NCI-H1092 treated with DMSO at 0.1 percent for 48 hours (cell line): ENCODE results near the gene DRG2.

Source experiments
- DNase-seq: peaks from one replicate; lab custom pipeline; 2025; lab: John Stamatoyannopoulos, UW

DRG2 gene

DNA sequence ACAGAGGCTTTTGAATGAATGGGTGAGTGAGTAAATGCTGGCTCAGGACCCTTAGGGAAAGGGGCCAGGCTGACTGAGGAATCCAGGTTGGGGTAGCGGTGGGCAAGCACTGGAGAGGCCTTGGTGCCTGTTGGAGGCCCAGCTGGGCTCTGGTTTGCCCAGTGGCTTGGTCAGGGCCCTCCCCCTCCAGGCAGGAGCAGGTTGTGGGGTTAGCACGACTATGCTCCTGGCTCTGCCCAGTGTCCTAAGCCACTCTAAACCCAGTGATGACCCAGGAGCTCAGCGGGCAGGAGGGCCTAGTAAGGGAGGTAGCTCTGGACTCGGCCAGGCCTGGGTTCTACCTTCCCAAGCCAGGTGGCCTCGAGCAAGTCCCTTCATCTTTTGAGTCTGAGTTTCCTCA lies 28.3 kb downstream of the DRG2 start:
- no peak for DNase-seq

- no peak for DNase-seq
Observed at GRCh38 chr17:18117533-18117932, 29.8 kb downstream of the DRG2 start.

DNA sequence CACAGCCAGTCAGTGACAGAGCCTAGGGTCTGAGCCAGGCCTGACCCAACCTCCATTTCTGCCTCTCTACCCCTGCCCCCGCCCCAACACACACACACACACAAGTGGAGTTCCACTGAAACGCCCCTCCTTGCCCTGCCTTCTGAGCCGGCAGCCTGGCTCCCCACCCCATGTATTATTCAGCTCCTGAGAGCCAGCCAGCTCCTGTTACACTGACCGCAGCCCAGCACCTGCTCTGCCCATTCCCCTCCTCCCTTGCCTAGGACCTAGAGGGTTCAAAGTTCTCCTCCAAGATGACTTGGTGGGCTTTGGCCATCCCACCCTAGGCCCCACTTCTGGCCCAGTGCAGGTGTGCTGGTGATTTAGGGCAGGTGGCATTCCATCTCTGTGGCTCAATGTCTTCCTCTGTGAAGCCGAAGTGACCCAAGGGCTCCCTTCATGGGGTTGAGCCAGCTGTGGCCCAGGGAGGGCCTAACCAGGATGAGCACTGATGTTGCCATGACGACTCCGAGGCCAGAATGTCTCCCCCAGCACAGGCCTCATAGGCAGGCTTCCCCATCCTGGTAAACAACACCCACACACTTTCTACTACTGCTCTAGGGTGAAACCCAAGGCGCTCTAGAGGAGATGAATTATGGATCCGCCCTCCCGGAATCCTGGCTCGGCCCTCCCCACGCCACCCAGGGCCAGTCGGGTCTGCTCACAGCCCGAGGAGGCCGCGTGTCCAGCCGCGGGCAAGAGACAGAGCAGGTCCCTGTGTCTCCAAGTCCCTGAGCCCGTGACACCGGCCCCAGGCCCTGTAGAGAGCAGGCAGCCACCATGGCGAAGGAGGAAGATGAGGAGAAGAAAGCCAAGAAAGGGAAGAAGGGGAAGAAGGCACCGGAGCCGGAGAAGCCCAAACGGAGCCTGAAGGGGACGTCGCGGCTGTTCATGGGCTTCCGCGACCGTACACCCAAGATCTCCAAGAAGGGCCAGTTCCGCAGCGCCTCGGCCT lies 30.5 kb downstream of the DRG2 start:
- DNase-seq = no peak

DNA sequence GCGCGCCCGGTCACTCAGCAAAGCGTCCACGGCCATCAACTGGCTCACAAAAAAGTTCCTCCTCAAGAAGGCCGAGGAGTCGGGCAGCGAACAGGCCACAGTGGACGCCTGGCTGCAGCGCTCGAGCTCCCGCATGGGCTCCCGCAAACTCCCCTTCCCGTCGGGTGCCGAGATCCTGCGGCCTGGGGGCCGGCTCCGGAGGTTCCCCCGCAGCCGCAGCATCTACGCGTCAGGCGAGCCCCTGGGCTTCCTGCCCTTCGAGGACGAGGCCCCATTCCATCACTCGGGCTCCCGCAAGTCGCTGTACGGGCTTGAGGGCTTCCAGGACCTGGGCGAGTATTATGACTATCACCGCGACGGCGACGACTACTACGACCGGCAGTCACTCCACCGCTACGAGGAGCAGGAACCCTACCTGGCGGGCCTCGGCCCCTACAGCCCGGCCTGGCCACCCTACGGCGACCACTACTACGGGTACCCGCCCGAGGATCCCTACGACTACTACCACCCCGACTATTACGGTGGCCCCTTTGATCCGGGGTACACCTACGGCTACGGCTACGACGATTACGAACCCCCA lies 31.5 kb downstream of the DRG2 start:
- no peak for DNase-seq

GRCh38 chr17:18119938-18120337 lies 32.2 kb downstream of the DRG2 start:
- DNase-seq = no peak

DNA sequence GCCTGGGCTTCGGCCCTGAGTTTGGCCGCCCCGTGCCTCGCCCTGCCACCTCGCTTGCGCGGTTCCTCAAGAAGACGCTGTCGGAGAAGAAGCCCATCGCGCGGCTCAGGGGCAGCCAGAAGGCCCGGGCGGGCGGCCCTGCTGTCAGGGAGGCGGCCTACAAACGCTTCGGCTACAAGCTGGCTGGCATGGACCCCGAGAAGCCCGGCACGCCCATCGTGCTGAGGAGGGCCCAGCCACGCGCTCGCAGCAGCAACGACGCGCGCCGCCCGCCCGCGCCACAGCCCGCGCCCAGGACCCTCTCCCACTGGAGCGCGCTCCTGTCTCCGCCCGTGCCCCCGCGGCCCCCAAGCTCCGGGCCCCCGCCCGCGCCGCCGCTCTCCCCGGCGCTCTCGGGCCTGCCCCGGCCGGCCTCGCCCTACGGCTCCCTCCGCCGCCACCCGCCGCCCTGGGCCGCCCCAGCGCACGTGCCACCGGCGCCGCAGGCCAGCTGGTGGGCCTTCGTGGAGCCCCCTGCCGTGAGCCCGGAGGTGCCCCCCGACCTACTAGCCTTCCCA lies 32.8 kb downstream of the DRG2 start:
- no peak for DNase-seq

- no peak for DNase-seq
Observed at GRCh38 chr17:18121144-18121910, 33.6 kb downstream of the DRG2 start.

DNA sequence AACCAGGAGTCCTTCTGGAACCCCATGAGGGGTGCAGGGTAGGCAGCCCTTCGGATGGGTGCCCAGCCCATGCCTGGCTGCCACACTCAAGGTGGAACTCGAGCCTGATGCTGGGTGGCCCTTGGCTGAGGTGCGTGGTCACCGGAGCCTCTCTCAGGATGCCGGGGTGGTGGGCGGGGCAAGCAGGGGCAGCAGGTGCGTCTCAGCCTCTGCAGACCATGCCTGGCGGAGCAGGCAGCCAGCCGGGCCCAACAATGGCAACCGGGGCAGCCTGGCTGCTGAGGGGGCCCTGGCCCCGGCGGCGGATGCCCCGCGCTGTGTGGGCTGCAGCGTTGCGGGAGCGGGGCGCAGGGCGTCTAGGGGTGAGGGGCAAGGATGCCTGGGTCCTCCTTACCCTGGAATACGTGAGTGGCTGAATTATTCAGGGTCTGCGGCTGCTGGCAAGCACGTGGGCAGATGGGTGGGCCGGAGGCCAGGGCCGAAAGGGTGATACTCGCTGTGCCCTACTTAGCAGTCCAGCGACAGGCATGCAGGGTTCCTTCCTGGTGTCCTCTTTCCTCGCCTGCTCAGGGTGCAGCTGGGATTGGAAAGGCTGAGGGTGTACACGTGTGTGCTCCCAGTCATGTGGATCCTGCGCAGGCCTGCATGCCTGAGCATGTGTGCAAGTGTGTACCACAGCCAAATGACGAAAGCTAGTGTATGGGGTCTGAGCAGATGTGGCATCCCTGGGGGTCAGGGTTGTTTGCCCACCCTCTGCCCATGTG lies 35.4 kb downstream of the DRG2 start:
- no peak for DNase-seq

- no peak for DNase-seq
Observed at GRCh38 chr17:18124345-18125126, 36.8 kb downstream of the DRG2 start.

- DNase-seq = no peak
Observed at GRCh38 chr17:18129041-18129502, 41.3 kb downstream of the DRG2 start.

- DNase-seq = no peak
Observed at GRCh38 chr17:18132711-18133110, 45.0 kb downstream of the DRG2 start.

DNA sequence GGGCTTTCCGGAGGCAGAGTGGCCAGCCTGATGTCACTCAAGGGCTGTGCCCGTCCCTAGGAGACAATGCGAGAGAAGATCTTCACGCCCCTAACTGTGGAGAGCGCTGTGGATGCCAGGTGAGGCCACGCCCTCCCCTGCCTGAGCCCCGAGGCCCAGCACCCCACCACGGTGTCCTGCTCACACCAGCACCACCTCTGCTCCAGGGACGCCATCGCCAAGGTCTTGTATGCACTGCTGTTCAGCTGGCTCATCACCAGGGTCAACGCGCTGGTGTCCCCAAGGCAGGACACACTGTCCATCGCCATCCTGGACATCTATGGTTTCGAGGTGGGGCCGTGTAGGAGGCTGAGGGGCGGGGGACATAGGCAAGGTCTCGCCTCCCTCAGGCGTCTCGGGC lies 48.6 kb downstream of the DRG2 start:
- DNase-seq = no peak

- no peak for DNase-seq
Observed at GRCh38 chr17:18138065-18138749, 50.5 kb downstream of the DRG2 start.

DNA sequence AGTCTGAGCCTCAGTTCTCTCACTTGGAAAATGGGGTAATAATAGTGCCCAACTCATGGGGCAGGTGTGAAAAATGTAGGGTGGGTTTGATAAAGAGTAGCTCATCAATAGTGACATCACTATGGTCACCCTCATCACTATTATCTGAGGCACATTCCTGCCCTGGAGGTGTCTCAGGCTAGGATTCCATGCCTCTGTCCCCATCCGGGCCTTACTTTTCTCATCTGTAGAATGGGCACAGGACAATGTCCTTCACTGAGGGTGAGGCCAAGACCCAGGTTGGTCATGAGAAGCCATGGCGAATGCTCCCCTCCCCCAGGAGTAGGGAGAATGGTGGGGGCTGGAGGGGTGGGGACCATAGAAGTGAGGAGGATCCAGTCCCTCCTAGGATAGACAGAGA lies 51.3 kb downstream of the DRG2 start:
- DNase-seq = no peak

GRCh38 chr17:18139498-18139897 lies 51.8 kb downstream of the DRG2 start:
- DNase-seq = no peak

GRCh38 chr17:18139949-18140348 lies 52.2 kb downstream of the DRG2 start:
- no peak for DNase-seq

DNA sequence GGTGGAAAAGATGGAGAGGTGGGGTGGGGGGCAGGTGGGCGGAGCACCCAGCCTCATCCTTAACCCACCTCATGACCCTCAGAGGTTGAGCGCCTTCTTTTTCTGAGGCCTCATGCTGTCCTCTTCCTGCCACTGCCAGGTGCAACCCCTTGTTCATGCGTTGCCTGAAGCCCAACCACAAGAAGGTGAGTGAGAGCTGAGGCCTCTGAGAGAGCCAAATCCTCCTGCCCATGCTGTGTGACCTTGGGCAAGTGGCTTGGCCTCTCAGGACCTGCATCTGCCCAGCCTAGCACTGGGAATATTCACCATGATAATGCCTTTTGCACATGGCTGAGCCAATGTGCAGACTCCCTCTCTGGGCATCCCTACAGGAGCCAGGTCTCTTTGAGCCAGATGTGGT lies 52.9 kb downstream of the DRG2 start:
- DNase-seq = no peak

DNA sequence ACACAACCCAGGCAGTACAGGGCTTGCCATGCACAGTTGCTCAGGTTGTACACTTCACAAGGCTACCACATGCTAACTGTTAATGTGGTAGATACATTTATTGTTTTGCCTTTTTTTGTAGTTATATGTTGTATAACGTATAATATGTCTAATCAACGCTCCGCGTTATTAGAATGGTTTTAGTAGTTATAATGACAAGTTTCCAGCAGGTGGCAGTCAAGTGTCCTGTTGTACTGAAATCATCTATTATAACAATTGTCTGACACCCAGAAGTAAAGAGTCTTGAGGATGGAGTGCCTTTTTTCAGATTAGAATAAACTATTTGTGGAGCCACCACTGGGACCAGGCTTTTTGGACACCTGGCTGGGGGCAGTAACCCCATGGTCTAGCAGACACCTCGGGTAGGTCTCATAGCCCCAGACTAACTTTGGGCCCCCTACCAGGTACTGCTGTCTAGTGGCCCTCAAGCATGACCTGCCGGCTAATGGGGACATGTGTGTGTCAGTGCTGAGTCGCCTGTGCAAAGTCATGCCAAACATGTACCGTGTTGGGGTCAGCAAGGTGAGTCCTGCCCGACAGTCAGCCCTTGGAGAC lies 53.6 kb downstream of the DRG2 start:
- DNase-seq = peak; percentile 35

GRCh38 chr17:18142417-18142816 lies 54.7 kb downstream of the DRG2 start:
- no peak for DNase-seq
